ENCODE results near the gene PAF1.
"Not testable (repeated sequence)": the region's sequence is repeated elsewhere in the genome, so short reads cannot be mapped to it uniquely, and the experiment has no call there.

The PAF1 gene

DNA sequence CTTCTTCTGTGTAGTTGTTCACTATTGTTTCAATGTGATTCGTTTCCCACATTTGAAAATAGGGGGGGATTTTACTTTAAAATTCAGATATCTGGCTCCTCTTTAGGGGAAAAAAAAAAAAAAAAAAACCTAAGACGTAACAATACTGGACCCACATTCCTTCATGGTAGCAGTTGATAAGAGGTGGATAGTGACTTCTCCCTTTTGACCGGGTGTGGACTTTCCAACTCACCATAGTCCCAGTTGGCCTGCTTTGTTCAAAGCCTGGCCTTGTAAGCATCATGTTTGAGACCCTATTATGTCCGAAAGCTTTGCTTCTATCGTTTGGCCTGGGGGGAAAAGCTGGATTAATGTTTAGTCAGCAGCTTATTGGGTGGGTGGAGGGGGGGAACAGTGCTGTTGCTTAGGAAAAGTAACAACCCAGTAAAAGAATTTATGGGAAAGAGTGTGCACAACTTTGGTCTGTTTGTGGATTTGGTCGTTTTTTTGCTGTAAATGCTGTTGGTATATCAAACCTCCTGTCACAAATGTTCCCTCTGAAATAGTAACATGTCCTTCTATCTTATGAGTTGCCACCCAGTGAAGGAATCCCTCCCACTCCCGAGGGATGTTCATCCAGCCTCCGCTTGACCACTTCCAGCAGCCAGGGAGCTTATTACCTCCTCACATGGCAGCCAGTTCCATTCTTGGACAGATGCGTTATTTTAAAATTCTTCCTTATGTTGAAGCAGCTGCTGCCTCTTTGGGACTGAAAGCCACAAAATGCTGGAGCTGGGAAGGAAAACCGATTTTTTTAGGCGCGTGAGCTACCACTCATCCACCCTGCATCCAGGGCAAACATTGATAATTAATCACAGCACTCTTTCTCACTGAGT is 38.3 kb downstream of the PAF1 start:
- DNase-seq (ENCODE audit: low spot score) = no peak

DNA sequence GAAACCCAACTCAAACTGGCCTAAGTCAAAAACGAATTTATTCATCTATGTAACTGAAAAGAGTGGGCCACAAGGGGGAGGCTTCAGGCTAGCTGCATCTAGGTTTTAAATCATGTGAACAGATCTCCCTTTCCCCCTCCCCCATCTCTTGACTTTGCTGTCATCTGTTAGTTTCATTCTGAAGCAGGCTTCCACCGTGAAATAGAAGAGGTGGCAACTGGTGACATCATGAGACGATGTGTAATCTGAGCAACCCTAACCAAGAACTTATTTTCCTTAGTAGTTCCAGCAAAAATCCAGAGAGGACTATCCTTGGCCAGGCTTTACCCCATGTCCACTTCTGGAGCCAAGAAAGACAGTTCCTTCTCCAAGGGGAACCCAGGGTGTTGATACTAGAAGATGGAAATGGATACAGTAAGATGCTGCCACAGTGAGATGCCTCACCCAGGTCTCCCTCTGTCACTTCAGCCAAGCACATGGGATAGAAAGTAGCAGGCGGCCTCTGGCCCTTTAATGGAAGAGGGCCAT is 39.3 kb downstream of the PAF1 start:
- DNase-seq (ENCODE audit: low spot score) = peak; percentile 23

DNA sequence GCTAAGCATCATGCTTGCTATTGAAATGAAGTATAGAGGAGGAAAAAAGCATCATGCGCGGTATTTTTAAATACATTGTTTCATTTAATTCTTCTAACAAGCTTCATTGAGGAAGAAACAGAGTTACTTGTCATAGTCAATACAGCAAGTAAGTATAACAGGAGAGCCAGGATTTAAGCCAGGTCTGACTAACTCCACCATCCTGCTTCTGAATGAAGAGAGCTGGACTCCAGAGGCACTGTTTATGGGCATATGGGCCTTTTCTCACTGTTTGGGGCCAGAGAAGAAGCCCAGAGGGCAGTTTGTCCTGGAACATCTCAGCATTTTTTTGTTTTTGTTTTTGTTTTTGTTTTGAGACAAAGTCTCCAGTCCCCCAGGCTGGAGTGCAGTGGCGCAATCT is 40.8 kb downstream of the PAF1 start:
- DNase-seq (ENCODE audit: low spot score) = no peak

DNA sequence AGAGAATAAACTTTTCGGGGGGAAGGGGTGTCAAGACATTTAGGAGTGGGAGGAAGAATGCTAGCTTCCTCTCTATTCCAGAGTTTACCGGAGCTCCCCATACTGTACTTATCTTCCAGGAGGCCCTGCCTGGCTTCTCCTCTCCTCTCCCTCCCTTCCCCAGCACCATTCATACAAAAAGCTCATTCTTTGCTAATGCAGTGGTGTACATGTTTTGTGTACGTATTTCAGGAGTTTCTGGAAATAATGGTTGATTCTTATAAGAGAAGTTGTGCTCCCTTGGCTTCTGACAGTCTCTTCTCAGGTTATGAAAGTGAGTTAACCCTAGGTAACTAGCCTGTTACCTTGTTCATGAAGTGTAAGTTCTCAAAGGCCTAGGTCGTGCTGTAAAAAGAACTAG is 41.6 kb downstream of the PAF1 start:
- no peak for DNase-seq (ENCODE audit: low spot score)

DNA sequence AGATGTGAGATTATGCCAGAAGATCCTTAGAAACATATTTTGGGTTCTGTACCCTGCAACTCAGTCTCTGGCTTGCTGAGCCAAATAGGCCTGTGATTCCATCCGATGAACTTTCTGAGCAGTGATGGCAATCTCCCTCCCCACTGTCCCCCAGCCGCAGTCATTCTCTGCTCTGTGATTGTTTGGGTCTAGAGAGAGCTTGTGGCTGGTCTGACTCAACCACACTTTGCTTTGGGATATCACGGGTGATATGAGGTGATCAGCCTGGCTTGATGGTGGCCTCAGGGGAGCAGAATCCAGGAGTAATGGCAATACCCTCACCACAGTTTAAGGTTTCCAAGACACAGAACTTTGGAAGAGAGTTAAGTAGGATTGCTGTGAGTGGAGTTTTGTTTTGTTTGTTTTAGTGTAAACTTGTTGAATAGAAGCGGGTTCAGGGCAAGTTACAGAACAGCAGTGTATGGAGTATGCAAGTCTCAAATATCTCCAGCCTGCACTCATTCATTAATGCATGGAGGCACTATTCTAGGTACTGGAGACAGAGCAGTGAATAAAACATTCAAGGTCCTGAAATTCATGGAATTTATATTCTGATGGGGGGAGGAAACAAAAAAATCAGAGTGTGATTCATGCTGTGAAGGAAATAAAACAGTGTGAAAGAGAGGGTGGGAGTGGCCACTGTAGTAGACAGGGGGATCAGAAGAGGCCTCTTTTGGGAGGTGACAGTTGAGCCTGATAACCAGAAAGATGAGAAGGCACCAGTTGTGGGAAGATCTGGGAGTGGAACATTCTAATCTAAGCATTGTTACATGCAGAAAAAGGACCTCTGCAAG is 43.4 kb downstream of the PAF1 start:
- no peak for DNase-seq (ENCODE audit: low spot score)

DNA sequence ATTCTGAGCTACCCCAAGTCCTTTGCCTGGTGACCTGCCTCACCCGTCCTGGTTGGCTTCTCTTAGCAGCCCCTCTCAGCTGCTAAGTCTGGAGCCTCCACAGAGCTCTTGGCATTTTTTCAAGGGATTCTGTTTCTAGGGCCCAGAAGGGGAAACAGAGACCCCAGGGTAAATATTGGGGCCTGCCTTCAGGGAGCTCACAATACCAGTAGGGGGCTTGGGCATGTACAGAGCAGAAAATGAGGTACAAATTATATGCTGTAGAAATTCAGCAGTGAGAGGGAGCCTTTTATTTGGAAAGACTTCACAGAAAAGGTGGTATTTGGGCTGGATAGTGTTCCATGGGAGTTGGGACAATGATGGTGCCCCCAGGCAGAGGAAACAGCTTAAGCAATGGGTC is 45.0 kb downstream of the PAF1 start:
- no peak for DNase-seq (ENCODE audit: low spot score)

DNA sequence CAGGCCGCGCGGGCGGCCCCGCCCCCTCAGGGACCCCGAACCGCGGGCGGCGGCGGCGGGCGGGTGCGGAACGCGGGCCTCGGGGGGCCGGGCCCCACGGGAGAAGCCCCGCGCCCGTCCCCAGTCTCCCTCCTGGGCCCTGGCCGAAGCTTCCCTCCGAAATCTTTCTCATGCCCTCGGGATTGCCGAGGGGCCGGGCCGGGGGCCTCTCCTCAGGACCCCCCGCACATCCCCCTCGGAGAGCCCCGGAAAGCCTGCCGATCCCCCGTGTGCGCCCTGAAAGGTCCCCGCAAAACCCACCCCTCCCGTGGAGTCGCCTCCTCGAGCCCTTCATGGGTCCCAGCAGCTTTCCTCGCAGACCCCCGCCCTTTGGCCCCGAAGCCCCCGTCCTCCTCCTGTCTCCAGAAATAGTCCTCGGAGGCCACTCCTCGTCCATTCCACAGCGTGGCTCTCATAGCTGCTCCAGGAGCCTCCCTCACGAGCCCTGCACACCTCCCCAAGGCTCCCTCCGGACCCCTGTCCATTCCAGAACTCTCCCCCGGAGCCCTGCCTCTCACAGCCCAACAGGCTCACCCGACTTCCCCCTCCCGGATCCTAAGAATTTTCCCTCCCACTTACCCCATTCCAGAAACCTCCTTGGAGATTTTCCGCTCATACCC is 48.1 kb downstream of the PAF1 start:
- no peak for DNase-seq (ENCODE audit: low spot score)

- DNase-seq (ENCODE audit: low spot score) = peak; percentile 99
These were observed 48.9 kb downstream of the PAF1 start, which contains the start of gene SAMD4B for GRCh38 chr19:39341719-39342604. TSS of gene SAMD4B (plus strand) at chr19:39342421. CDS start at chr19:39356894, 14,473 bp downstream.

GRCh38 chr19:39341129-39341718 is 49.7 kb downstream of the PAF1 start:
- DNase-seq (ENCODE audit: low spot score) = no peak

GRCh38 chr19:39340156-39340555 is 50.8 kb downstream of the PAF1 start:
- DNase-seq (ENCODE audit: low spot score) = not testable (repeated sequence)

GRCh38 chr19:39339674-39340073 is 51.2 kb downstream of the PAF1 start:
- no peak for DNase-seq (ENCODE audit: low spot score)

DNA sequence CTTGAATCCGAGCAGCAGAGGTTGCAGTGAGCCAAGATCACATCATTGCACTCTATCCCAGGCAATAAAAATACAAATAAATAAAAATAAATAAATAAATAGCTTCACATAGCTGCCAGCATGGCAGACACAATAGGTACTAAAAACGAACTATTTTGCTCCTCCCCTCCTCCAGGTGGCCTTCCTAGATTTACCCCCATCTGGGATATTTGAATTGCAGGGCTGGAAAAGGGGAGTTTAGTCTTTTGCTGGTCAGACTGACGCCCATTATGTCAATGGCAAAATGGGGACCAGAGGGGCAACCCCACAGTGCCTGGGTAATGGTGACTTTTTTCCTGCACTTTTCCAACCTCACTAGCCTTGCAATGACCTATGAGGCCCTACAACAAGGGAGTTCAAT is 54.4 kb downstream of the PAF1 start:
- DNase-seq (ENCODE audit: low spot score) = no peak

Data from CD4-positive, alpha-beta T cell treated with Interleukin-2 at 100 ng/mL for 4 hours (primary cell).